GM03348 (cell line): ENCODE data around the gene GHRL.

Experiments
- DNase-seq: peaks from one replicate; pipeline ENCODE4 v3.0.0; 2012; ENCODE audit warnings: low spot score

The GHRL gene

GRCh38 chr3:10327592-10327991 lies 34.8 kb upstream of the GHRL start:
- DNase-seq: no peak

- DNase-seq: no peak
These were observed 29.6 kb upstream of the GHRL start for GRCh38 chr3:10322352-10322710.

GRCh38 chr3:10321630-10322351 lies 29.0 kb upstream of the GHRL start:
- no peak for DNase-seq

GRCh38 chr3:10320320-10320677 lies 27.6 kb upstream of the GHRL start:
- DNase-seq: no peak

GRCh38 chr3:10319804-10320203 lies 27.1 kb upstream of the GHRL start:
- no peak for DNase-seq

GRCh38 chr3:10319251-10319650 lies 26.5 kb upstream of the GHRL start:
- DNase-seq: no peak

- no peak for DNase-seq
These were observed 25.2 kb upstream of the GHRL start for GRCh38 chr3:10317961-10318350.

- DNase-seq: no peak
These were observed 24.7 kb upstream of the GHRL start for GRCh38 chr3:10317311-10317960.

- no peak for DNase-seq
These were observed 23.1 kb upstream of the GHRL start for GRCh38 chr3:10315771-10316344.

- no peak for DNase-seq
These were observed 22.4 kb upstream of the GHRL start for GRCh38 chr3:10315101-10315500.

GRCh38 chr3:10312861-10313260 lies 20.1 kb upstream of the GHRL start:
- DNase-seq: no peak

- no peak for DNase-seq
These were observed 19.6 kb upstream of the GHRL start for GRCh38 chr3:10312391-10312790.

GRCh38 chr3:10311710-10312109 lies 19.0 kb upstream of the GHRL start:
- DNase-seq: no peak

- DNase-seq: no peak
These were observed 17.8 kb upstream of the GHRL start for GRCh38 chr3:10310578-10310977.

- DNase-seq: no peak
These were observed 17.0 kb upstream of the GHRL start for GRCh38 chr3:10309736-10310135.

- no peak for DNase-seq
These were observed 15.9 kb upstream of the GHRL start for GRCh38 chr3:10308678-10309077.

- DNase-seq: no peak
These were observed 13.4 kb upstream of the GHRL start for GRCh38 chr3:10306156-10306555.

GRCh38 chr3:10305331-10305902 lies 12.7 kb upstream of the GHRL start:
- DNase-seq: no peak

- no peak for DNase-seq
These were observed 12.2 kb upstream of the GHRL start for GRCh38 chr3:10304905-10305304.

GRCh38 chr3:10303785-10304184 lies 11.0 kb upstream of the GHRL start:
- DNase-seq: no peak

- no peak for DNase-seq
These were observed 10.4 kb upstream of the GHRL start for GRCh38 chr3:10303105-10303504.

- DNase-seq: no peak
These were observed 7.3 kb upstream of the GHRL start for GRCh38 chr3:10300087-10300486.

GRCh38 chr3:10299679-10300078 lies 6.9 kb upstream of the GHRL start:
- no peak for DNase-seq
